Mammary epithelial cell (primary cell): Measurements from ENCODE around the gene AUTS2.

Source experiments
- EZH2 ChIP-seq: IDR thresholded peaks from 2 replicates; pipeline ENCODE4 v1.6.1; 2012; ENCODE audit warnings: low read length, inconsistent platforms, borderline replicate concordance
- TF ChIP-seq, protein P1 (sequence below), 2 donors: IDR thresholded peaks in 1 of 2; conservative IDR thresholded peaks in 1 of 2; 2 replicates each; pipeline ENCODE4 v1.5.1; 2011 to 2012; ENCODE audit warnings: inconsistent platforms in 2 of 2, low read length in 2 of 2, mild to moderate bottlenecking in 2 of 2, control low read depth in 1 of 2, low read depth in 1 of 2; ENCODE audit not compliant: insufficient read depth in 1 of 2; ENCODE audit errors: extremely low read depth in 1 of 2

DNA sequence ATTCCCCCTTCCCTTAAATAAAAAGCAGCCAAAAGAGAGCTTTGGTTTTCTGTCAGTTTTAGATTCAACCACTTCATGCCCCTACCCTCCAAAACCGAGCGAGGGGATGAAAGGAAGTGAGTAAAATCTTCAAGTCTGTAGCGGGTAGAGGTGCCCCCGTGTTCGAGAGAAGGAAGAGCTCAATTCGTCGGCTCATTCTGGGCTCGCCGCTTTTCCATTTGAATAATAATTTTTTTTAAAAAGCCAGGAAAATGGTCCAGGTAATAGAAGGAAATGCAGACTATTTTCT is 1097.5 kb downstream of the AUTS2 start:
- TF ChIP-seq, protein P1, sequence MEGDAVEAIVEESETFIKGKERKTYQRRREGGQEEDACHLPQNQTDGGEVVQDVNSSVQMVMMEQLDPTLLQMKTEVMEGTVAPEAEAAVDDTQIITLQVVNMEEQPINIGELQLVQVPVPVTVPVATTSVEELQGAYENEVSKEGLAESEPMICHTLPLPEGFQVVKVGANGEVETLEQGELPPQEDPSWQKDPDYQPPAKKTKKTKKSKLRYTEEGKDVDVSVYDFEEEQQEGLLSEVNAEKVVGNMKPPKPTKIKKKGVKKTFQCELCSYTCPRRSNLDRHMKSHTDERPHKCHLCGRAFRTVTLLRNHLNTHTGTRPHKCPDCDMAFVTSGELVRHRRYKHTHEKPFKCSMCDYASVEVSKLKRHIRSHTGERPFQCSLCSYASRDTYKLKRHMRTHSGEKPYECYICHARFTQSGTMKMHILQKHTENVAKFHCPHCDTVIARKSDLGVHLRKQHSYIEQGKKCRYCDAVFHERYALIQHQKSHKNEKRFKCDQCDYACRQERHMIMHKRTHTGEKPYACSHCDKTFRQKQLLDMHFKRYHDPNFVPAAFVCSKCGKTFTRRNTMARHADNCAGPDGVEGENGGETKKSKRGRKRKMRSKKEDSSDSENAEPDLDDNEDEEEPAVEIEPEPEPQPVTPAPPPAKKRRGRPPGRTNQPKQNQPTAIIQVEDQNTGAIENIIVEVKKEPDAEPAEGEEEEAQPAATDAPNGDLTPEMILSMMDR (conservative IDR thresholded peaks at IDR 0.05 in 1 of 2, IDR thresholded peaks at IDR 0.05 in 1 of 2; ENCODE audit: extremely low read depth in 1 of 2, insufficient read depth in 1 of 2, low read depth in 1 of 2, low read length in 2 of 2): no peak
- no peak for TF ChIP-seq EZH2
